Esophagus muscularis mucosa (tissue), 4 donors: Measurements from ENCODE around the gene MEOX2. TPM values are rescaled to one million over a fixed set of nuclear protein-coding genes. Genes with fewer than 3 reads are reported as not detected.

Source experiments
- DNase-seq: peaks from one replicate; pipeline ENCODE4 v3.0.0-alpha.2; 2017; ENCODE audit errors: extremely low spot score
- H3K27ac ChIP-seq, 4 donors: fragments of 200-600 bp; sonication (generic); replicated peaks in 1 of 4; 1 replicate in 3 of 4; 2 replicates in 1 of 4; pipeline ENCODE4 v1.5.1; 2016 to 2019; ENCODE audit warnings: mild to moderate bottlenecking in 1 of 4
- H3K27me3 ChIP-seq, 4 donors: fragments of 200-600 bp; sonication (generic); one replicate each; pipeline versions ENCODE4 v1.5.1 to v1.6.0; 2016 to 2019
- H3K36me3 ChIP-seq, 4 donors: fragments of 200-600 bp; sonication (generic); one replicate each; pipeline ENCODE4 v1.5.1; 2016 to 2019
- H3K4me1 ChIP-seq, 4 donors: fragments of 200-600 bp; sonication (generic); one replicate each; pipeline ENCODE4 v1.5.1; 2016 to 2019
- H3K4me3 ChIP-seq, 4 donors: fragments of 200-600 bp; sonication (generic); 1 replicate in 2 of 4; 2 replicates in 2 of 4; pipeline ENCODE4 v1.5.1; 2016 to 2019; ENCODE audit warnings: mild to moderate bottlenecking in 4 of 4, moderate library complexity in 1 of 4
- H3K9me3 ChIP-seq, 4 donors: fragments of 200-600 bp; sonication (generic); 1 replicate in 3 of 4; 2 replicates in 1 of 4; pipeline ENCODE4 v1.5.1; 2016 to 2019
- CTCF ChIP-seq, 3 experiments: fragments of 200-600 bp in 2 of 3; fragments of 450-650 bp in 1 of 3; sonication (generic) in 2 of 3; IDR thresholded peaks; one replicate each; pipeline ENCODE4 v1.5.1; 2017 to 2019; ENCODE audit warnings: antibody characterized with exemption in 3 of 3, mild to moderate bottlenecking in 2 of 3, moderate library complexity in 1 of 3
- EP300 ChIP-seq: sonication (generic); formaldehyde crosslinking; IDR thresholded peaks from one replicate; pipeline ENCODE4 v1.6.1; 2017; ENCODE audit warnings: antibody characterized with exemption
- POLR2A ChIP-seq: fragments of 450-650 bp; IDR thresholded peaks from one replicate; pipeline ENCODE4 v1.6.1; 2017; ENCODE audit warnings: antibody characterized with exemption, moderate library complexity, mild to moderate bottlenecking, low read depth
- POLR2AphosphoS5 ChIP-seq, 2 donors: sonication (generic); formaldehyde crosslinking; IDR thresholded peaks; one replicate each; pipeline ENCODE4 v1.6.1; 2017; ENCODE audit warnings: antibody characterized with exemption in 2 of 2
- WGBS: methylation state at CpG from one replicate; pipeline ENCODE4 v1.1.5; 2018; 5-methylcytosine and 5-hydroxymethylcytosine counted together
- intact Hi-C: fragments of 100-400 bp; cut with DNase I; formaldehyde crosslinking; loops from one replicate; pipeline ENCODE4 v1.15.1; 2023
- total RNA-seq, 4 donors: library from RNA; depleted of rRNA; stranded (reverse); fragments of >200 nt; gene quantifications; one replicate each; pipeline versions ENCODE4 v1.1.0 to v1.2.1, GENCODE V29; 2016

Gene MEOX2
- total RNA-seq, 4 donors from 2014 or later = 3.6 to 32.3 (median 13.0) TPM

- intact Hi-C loops = loop anchor here (10.0 kb wide), 2 partner anchors 126 to 376 kb away; no protein-coding TSS in a partner anchor
- H3K36me3 ChIP-seq = no peaks in the 10 kb centered on the region
- TF ChIP-seq POLR2AphosphoS5 (IDR thresholded peaks at IDR 0.05) (no peak), CTCF (IDR thresholded peaks at IDR 0.05) (no peak)
- DNase-seq = no peak
- H3K27me3 ChIP-seq = peaks cover 0 to 16% (median 4%) of the 10 kb centered on the region in 4 donors
- H3K4me1 ChIP-seq = peaks cover 2 to 7% (median 4%) of the 10 kb centered on the region in 4 donors
- H3K27ac ChIP-seq = peak overlapping the region in 3 of 4 donors; percentile 9 to 47 (median 12)
- WGBS = 87% methylated on average over 3 of the region's 3 CpGs
- peak overlapping the region in 3 of 4 donors; percentile 26 to 73 (median 66) for H3K4me3 ChIP-seq
- H3K9me3 ChIP-seq = no peaks in the 10 kb centered on the region
These were observed 6.0 kb downstream of the MEOX2 start for GRCh38 chr7:15680446-15680845.

- Histone ChIP-seq H3K27ac (peak overlapping the region in 1 of 4 donors; percentile 47), H3K36me3 (no peaks in the 10 kb centered on the region), H3K27me3 (peaks cover 0 to 5% (median 0%) of the 10 kb centered on the region in 4 donors), H3K4me1 (no peaks in the 10 kb centered on the region), H3K4me3 (peak overlapping the region in 2 of 4 donors; percentile 20 to 73), H3K9me3 (no peaks in the 10 kb centered on the region)
- DNase-seq = no peak
- TF ChIP-seq POLR2AphosphoS5 (IDR thresholded peaks at IDR 0.05) (no peak), POLR2A (no peak), EP300 (no peak), CTCF (IDR thresholded peaks at IDR 0.05) (no peak)
- 74% methylated on average over 1 of the region's 1 CpG for WGBS
- intact Hi-C loops = no loop called here
These were observed 7.2 kb downstream of the MEOX2 start for GRCh38 chr7:15679306-15679705.

- H3K4me3 ChIP-seq = peak overlapping the region in 3 of 4 donors; percentile 17 to 73 (median 20)
- H3K27ac ChIP-seq = peak overlapping the region in 3 of 4 donors; percentile 5 to 43 (median 20)
- no peaks in the 10 kb centered on the region for H3K27me3 ChIP-seq
These were observed 7.8 kb downstream of the MEOX2 start for GRCh38 chr7:15678653-15679052.

GRCh38 chr7:15675379-15675778, 11.1 kb downstream of the MEOX2 start:
- no peak for DNase-seq
- Histone ChIP-seq H3K4me1 (no peaks in the 10 kb centered on the region), H3K27ac (no peak overlapping the region), H3K27me3 (no peaks in the 10 kb centered on the region), H3K36me3 (no peaks in the 10 kb centered on the region), H3K9me3 (no peaks in the 10 kb centered on the region), H3K4me3 (no peak overlapping the region)
- 80% methylated on average over 2 of the region's 2 CpGs for WGBS
- TF ChIP-seq EP300 (no peak), POLR2AphosphoS5 (IDR thresholded peaks at IDR 0.05) (no peak), POLR2A (no peak), CTCF (IDR thresholded peaks at IDR 0.05) (no peak)
- intact Hi-C loops = no loop called here

More at GRCh38 chr7:15678653-15679052, 7.8 kb downstream of the MEOX2 start:
- no peak for DNase-seq
- WGBS = 55% methylated on average over 3 of the region's 3 CpGs
- H3K4me1 ChIP-seq = no peaks in the 10 kb centered on the region
- H3K9me3 ChIP-seq = no peaks in the 10 kb centered on the region
- TF ChIP-seq POLR2AphosphoS5 (IDR thresholded peaks at IDR 0.05) (no peak), CTCF (IDR thresholded peaks at IDR 0.05) (no peak), POLR2A (no peak), EP300 (no peak)
- H3K36me3 ChIP-seq = no peaks in the 10 kb centered on the region
- intact Hi-C loops = no loop called here

- Histone ChIP-seq H3K4me3 (no peak overlapping the region), H3K4me1 (no peaks in the 10 kb centered on the region), H3K27ac (no peak overlapping the region), H3K9me3 (no peaks in the 10 kb centered on the region), H3K27me3 (no peaks in the 10 kb centered on the region), H3K36me3 (no peaks in the 10 kb centered on the region)
- DNase-seq = no peak
- TF ChIP-seq CTCF (IDR thresholded peaks at IDR 0.05) (no peak), EP300 (no peak), POLR2A (no peak), POLR2AphosphoS5 (IDR thresholded peaks at IDR 0.05) (no peak)
- intact Hi-C loops = no loop called here
These were observed 11.9 kb downstream of the MEOX2 start for GRCh38 chr7:15674586-15674985.
